Measurements from ENCODE around the gene CDC14A. TPM values are rescaled to one million over a fixed set of nuclear protein-coding genes. Genes with fewer than 3 reads are reported as not detected.
A peak's percentile ranks its signal among the peaks of the same experiment; 100 is the strongest.

Gene CDC14A
- total RNA-seq, 1 donor from 2014 or later: 2.3 TPM

DNA sequence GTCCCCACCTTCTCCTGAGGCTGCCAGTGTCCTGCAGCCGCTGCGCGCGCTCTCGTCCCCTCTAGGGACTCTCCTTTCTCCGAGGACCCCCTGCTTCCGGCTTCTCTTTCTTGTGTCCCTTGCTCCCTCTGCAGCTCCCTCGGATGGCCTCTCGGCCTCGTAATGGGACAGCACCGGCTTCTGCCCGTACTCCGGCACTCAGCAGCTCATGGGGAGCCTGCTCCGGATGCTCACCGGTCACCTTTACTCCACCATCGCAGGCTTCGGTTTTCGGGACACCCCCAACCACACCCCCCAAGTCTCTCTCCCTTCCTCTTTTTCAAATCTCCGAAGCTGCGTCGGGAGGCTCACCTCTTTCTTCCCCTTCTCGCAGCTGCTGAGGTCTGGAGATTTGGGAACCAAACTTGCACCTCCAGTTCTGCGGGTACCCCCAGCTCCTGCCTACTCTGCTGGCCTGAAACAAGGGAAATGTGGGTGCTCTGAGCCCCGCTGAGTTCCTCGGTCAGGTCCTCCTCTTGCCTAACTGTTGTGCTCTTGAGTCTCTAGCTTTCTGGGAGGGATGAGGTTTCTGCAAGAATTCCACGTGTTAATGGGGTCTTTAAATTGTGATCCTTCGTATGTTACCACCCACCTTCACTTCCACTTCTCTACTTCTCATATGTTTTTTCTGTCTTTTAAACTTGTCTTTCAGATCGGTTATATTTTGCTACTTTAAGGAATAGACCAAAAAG lies 930 bp downstream of the CDC14A start:
- H3K9me3 Mint-ChIP-seq (ENCODE audit: low read depth): no peaks in the 10 kb centered on the region
- peaks cover 31% of the 10 kb centered on the region for H3K4me1 Mint-ChIP-seq (ENCODE audit: low read depth)
- peak overlapping the region; percentile 86 for H3K4me3 Mint-ChIP-seq (ENCODE audit: unreplicated experiment)
- no peaks in the 10 kb centered on the region for H3K27me3 Mint-ChIP-seq (ENCODE audit: low read depth)
- no peaks in the 10 kb centered on the region for H3K36me3 Mint-ChIP-seq (ENCODE audit: low read depth)
- no peak for DNase-seq (ENCODE audit: low spot score)
- TF ChIP-seq, protein P1, sequence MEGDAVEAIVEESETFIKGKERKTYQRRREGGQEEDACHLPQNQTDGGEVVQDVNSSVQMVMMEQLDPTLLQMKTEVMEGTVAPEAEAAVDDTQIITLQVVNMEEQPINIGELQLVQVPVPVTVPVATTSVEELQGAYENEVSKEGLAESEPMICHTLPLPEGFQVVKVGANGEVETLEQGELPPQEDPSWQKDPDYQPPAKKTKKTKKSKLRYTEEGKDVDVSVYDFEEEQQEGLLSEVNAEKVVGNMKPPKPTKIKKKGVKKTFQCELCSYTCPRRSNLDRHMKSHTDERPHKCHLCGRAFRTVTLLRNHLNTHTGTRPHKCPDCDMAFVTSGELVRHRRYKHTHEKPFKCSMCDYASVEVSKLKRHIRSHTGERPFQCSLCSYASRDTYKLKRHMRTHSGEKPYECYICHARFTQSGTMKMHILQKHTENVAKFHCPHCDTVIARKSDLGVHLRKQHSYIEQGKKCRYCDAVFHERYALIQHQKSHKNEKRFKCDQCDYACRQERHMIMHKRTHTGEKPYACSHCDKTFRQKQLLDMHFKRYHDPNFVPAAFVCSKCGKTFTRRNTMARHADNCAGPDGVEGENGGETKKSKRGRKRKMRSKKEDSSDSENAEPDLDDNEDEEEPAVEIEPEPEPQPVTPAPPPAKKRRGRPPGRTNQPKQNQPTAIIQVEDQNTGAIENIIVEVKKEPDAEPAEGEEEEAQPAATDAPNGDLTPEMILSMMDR (IDR thresholded peaks at IDR 0.05): no peak
- H3K27ac Mint-ChIP-seq (ENCODE audit: unreplicated experiment): peak overlapping the region; percentile 83

DNA sequence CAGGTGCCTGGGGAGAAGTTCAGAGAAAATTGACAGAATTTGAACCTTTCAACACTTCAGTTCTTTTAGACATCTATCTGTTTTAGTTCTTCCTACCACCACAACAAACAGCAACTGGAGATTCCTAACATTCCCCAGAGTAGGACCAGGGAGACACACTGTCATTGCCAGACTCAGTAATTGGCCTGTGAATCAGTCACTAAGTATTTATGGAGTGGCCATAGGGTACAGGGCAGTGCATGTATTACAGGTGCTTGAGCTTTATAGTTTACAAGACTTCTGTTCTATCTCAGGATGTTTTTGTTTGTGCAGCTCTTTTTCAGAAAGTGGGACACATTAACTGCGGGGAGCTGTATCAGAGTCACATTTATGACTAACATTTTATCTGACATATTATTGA lies 1.7 kb downstream of the CDC14A start:
- H3K4me1 Mint-ChIP-seq (ENCODE audit: low read depth): peaks cover 31% of the 10 kb centered on the region
- DNase-seq (ENCODE audit: low spot score): no peak
- H3K27me3 Mint-ChIP-seq (ENCODE audit: low read depth): no peaks in the 10 kb centered on the region
- no peak overlapping the region for H3K27ac Mint-ChIP-seq (ENCODE audit: unreplicated experiment)
- TF ChIP-seq, protein P1 (IDR thresholded peaks at IDR 0.05): no peak
- no peaks in the 10 kb centered on the region for H3K9me3 Mint-ChIP-seq (ENCODE audit: low read depth)
- peak overlapping the region; percentile 86 for H3K4me3 Mint-ChIP-seq (ENCODE audit: unreplicated experiment)
- H3K36me3 Mint-ChIP-seq (ENCODE audit: low read depth): no peaks in the 10 kb centered on the region

DNA sequence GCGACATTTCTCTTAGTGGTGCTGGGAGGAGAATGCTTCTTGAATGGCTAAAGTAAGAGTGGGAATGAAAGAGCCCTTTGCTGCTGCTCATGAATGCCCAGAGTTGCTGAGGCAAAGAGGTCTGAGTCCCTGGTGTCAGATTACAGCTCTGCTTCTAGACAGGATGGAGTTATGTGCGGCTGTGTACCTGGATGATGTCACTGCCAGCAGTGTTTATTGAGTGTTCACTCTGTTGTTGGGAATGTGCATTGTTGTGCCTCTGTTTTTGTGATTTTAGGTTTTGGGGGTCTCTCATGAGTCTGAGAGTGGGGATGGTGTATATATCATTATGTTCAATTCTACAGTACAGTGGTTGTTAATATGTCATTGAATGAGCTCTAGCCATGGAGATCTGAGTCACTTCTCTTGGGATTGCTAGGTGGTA lies 2.7 kb downstream of the CDC14A start:
- DNase-seq (ENCODE audit: low spot score): no peak
- TF ChIP-seq, protein P1 (IDR thresholded peaks at IDR 0.05): no peak
- Mint-ChIP-seq H3K4me1 (ENCODE audit: low read depth) (peaks cover 31% of the 10 kb centered on the region), H3K27me3 (ENCODE audit: low read depth) (no peaks in the 10 kb centered on the region), H3K36me3 (ENCODE audit: low read depth) (no peaks in the 10 kb centered on the region), H3K4me3 (ENCODE audit: unreplicated experiment) (no peak overlapping the region), H3K27ac (ENCODE audit: unreplicated experiment) (no peak overlapping the region), H3K9me3 (ENCODE audit: low read depth) (no peaks in the 10 kb centered on the region)

DNA sequence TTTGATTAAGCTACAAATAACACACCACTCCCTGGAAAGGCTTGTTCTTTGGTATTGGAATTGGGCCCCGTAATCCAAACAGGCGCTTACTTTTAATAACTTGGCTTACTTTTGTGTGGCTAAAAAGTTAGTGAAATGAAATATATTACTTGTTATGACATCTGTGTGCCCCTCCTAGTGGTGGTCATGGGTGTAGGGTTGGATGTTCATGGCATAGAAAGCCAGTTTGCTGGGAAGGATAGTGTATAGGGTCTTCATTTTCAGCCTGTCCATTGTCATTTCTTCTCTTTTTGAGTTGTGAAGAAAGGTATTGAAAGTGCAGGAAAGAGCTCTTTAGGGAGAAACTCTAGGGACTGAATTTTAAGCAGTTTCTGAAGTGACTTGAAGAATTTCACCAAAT lies 5.9 kb downstream of the CDC14A start:
- Mint-ChIP-seq H3K4me1 (ENCODE audit: low read depth) (peaks cover 34% of the 10 kb centered on the region), H3K27me3 (ENCODE audit: low read depth) (no peaks in the 10 kb centered on the region), H3K36me3 (ENCODE audit: low read depth) (no peaks in the 10 kb centered on the region), H3K4me3 (ENCODE audit: unreplicated experiment) (no peak overlapping the region), H3K9me3 (ENCODE audit: low read depth) (no peaks in the 10 kb centered on the region), H3K27ac (ENCODE audit: unreplicated experiment) (no peak overlapping the region)
- TF ChIP-seq, protein P1 (IDR thresholded peaks at IDR 0.05): peak; percentile 74
- DNase-seq (ENCODE audit: low spot score): no peak

DNA sequence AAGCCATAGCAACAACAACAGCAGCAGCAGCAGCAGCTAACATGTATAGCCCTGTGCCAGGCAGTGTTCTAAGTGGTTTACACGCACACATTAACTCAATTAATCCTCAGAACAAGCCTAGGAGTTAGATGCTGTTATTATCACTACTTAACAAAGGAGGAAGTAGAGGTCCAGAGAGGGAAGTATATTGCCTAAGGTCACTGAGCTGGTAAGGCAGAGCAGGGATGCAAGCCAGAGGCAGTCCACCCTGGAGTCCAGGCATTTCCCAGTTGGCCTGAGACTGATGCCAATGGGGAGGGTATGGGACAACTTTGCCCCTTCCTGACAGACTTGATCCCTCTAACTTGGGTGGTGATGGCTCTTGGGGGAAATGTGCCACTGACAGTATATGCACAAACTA lies 6.8 kb downstream of the CDC14A start:
- Mint-ChIP-seq H3K4me3 (ENCODE audit: unreplicated experiment) (no peak overlapping the region), H3K4me1 (ENCODE audit: low read depth) (peaks cover 25% of the 10 kb centered on the region), H3K36me3 (ENCODE audit: low read depth) (no peaks in the 10 kb centered on the region), H3K27me3 (ENCODE audit: low read depth) (no peaks in the 10 kb centered on the region), H3K9me3 (ENCODE audit: low read depth) (no peaks in the 10 kb centered on the region), H3K27ac (ENCODE audit: unreplicated experiment) (no peak overlapping the region)
- no peak for DNase-seq (ENCODE audit: low spot score)
- TF ChIP-seq, protein P1 (IDR thresholded peaks at IDR 0.05): no peak

Measured in chondrocyte (in vitro differentiated cells).